Measurements from ENCODE around the gene KCNH1.

DNA sequence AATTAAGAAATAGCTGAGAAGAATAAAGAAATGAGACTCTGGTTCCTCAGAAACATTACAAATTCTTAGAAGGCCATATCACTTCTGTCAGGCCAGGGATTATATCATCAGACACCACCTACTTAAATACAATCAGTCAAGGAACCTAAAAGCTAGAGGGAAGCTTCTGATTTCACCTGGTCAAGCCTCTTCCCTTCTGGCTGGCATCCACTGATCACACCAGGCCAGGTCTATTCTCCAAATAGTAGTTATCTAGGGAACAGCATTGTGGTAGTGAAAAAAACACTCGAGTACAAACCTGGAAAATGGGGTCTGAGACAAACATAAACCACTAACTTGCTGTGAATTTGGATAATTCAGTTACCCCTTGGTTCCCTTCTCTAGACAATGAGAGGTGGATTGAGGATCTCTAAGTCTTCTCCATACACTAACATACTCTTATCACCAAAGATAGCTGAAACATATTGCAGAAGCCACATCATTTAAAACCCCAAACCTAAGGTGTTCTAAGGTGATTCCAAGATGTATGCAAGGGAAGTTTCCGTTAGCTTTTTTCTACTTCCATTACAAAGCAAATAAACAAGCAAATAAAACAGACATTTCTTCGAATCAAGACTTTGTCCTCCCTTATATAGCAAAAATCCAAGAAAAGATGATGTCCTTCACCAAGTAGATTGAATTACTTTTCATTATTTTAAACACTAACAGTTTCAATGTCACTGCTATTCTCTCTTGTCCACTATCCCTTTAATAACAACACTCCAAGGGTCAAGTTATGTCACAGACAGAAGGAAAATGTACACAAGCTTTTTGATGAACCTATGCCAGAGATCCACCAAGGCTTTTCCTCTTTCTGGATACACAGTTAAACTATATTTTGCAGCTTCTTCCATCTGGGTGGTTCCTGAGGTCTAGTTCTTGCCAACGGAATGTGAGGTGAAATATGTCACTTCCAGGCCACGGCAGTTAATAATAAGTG, 212.9 kb downstream of the KCNH1 start:
- TF ChIP-seq CTCF (IDR thresholded peaks at IDR 0.05), result no peak
- no peak for TF ChIP-seq POLR2A (IDR thresholded peaks at IDR 0.05)

All from testis (tissue), 2 donors.